ENCODE measurements around the gene PDSS2.

DNA sequence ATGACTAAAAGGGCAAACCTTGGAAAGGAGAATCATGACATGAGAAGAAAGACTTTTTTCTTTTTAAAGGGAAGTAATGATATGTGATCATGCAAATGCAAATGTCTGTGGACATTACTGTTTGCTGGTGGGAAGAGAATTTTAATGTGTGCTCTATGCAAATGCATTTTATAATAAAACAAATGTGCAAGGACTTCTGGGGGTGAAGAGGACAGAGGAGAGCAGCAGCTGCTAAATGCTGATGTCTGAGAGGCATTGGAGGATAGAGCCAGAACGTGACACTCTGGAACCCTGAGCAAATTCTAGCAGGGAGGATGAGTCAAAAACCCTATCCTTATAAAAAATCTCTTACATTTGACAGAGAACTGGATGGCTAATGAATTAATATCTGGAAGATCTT, 274.9 kb downstream of the PDSS2 start:
- TF ChIP-seq POLR2A (IDR thresholded peaks at IDR 0.05) = no peak
- TF ChIP-seq, protein P1, sequence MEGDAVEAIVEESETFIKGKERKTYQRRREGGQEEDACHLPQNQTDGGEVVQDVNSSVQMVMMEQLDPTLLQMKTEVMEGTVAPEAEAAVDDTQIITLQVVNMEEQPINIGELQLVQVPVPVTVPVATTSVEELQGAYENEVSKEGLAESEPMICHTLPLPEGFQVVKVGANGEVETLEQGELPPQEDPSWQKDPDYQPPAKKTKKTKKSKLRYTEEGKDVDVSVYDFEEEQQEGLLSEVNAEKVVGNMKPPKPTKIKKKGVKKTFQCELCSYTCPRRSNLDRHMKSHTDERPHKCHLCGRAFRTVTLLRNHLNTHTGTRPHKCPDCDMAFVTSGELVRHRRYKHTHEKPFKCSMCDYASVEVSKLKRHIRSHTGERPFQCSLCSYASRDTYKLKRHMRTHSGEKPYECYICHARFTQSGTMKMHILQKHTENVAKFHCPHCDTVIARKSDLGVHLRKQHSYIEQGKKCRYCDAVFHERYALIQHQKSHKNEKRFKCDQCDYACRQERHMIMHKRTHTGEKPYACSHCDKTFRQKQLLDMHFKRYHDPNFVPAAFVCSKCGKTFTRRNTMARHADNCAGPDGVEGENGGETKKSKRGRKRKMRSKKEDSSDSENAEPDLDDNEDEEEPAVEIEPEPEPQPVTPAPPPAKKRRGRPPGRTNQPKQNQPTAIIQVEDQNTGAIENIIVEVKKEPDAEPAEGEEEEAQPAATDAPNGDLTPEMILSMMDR (IDR thresholded peaks at IDR 0.05) = no peak

All from testis (tissue), 2 donors.